Endothelial cell of umbilical vein (primary cell): ENCODE data around the gene GRAMD1B.

ENCODE experiments used
- EZH2 ChIP-seq: IDR thresholded peaks from 2 replicates; pipeline ENCODE4 v1.6.1; 2012; ENCODE audit warnings: borderline replicate concordance, low read depth, mild to moderate bottlenecking, moderate library complexity, low read length, inconsistent platforms; ENCODE audit not compliant: severe bottlenecking
- POLR2AphosphoS5 ChIP-seq: IDR thresholded peaks from 2 replicates; pipeline ENCODE4 v1.6.1; 2012; ENCODE audit warnings: low read depth, mild to moderate bottlenecking, control low read depth, low read length, moderate library complexity; ENCODE audit not compliant: insufficient read depth
- TF ChIP-seq, protein P1 (sequence below), 2 donors: IDR thresholded peaks; 1 replicate in 1 of 2; 2 replicates in 1 of 2; pipeline ENCODE4 v1.5.1; 2011; ENCODE audit warnings: low read length in 2 of 2, mild to moderate bottlenecking in 2 of 2, moderate library complexity in 2 of 2, control low read depth in 1 of 2, inconsistent platforms in 1 of 2, low read depth in 1 of 2; ENCODE audit not compliant: insufficient read depth in 1 of 2; ENCODE audit errors: extremely low read depth in 1 of 2

DNA sequence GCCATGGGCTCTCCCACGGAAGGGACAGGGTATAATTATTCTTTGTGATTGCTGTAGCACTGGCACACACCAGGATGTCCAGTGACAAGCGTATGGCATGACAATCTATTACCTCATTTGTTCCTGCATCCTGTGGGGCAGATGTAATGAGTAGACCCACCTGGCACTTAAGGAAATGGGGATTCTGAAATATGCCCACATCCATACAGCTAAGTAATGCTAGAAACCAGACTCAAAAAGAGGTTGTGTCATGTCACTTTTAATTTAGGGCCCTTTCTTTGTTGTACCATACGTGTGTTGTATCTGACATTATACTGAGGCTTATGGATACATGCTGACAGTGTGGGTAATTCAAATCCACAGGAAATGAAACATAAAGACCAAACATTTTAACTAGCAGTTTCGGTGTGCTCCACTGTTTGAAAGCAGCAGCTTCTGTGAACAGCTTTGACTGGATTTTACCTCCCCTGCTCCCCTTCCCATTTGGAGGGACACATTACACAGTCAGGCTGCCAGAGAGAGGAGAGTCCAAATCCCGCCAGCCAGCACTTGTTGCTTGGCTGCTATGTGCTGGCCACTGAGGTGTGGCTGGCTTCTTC lies 21.2 kb downstream of the GRAMD1B start:
- TF ChIP-seq EZH2 = no peak
- TF ChIP-seq, protein P1, sequence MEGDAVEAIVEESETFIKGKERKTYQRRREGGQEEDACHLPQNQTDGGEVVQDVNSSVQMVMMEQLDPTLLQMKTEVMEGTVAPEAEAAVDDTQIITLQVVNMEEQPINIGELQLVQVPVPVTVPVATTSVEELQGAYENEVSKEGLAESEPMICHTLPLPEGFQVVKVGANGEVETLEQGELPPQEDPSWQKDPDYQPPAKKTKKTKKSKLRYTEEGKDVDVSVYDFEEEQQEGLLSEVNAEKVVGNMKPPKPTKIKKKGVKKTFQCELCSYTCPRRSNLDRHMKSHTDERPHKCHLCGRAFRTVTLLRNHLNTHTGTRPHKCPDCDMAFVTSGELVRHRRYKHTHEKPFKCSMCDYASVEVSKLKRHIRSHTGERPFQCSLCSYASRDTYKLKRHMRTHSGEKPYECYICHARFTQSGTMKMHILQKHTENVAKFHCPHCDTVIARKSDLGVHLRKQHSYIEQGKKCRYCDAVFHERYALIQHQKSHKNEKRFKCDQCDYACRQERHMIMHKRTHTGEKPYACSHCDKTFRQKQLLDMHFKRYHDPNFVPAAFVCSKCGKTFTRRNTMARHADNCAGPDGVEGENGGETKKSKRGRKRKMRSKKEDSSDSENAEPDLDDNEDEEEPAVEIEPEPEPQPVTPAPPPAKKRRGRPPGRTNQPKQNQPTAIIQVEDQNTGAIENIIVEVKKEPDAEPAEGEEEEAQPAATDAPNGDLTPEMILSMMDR (IDR thresholded peaks at IDR 0.05; ENCODE audit: extremely low read depth in 1 of 2, insufficient read depth in 1 of 2, low read depth in 1 of 2, low read length in 2 of 2) = no peak
- TF ChIP-seq POLR2AphosphoS5 = no peak
